Amniotic stem cell (primary cell): ENCODE results near the gene DOK7.

ENCODE experiments used
- DNase-seq: peaks from one replicate; lab custom pipeline; 2025; lab: John Stamatoyannopoulos, UW

Gene DOK7

GRCh38 chr4:3487861-3488260 lies 24.8 kb downstream of the DOK7 start:
- no peak for DNase-seq

GRCh38 chr4:3488820-3489219 lies 25.7 kb downstream of the DOK7 start:
- DNase-seq: no peak

DNA sequence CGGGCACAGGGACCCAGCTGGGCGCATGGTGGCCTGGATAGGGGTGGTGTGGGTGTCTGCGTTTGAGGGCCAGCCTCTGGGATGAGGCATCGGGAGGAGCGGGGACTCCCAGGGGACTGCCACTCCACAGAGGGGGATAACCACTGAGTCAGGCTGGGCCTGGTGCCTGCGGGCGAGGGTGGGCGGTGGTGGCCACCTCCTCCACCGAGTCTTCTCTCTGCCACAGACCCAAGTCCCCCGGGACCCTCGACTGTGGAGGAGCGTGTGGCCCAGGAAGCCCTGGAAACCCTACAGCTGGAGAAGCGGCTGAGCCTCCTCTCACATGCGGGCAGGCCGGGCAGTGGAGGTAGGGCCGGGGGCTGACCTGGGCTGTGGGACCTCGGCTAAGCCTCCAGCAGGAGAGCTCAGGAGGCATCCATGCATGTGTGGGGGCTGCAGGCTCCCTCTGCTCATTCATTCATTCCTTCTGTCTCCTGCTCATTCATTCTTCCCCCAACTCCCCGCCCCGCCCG lies 26.4 kb downstream of the DOK7 start:
- DNase-seq: no peak

DNA sequence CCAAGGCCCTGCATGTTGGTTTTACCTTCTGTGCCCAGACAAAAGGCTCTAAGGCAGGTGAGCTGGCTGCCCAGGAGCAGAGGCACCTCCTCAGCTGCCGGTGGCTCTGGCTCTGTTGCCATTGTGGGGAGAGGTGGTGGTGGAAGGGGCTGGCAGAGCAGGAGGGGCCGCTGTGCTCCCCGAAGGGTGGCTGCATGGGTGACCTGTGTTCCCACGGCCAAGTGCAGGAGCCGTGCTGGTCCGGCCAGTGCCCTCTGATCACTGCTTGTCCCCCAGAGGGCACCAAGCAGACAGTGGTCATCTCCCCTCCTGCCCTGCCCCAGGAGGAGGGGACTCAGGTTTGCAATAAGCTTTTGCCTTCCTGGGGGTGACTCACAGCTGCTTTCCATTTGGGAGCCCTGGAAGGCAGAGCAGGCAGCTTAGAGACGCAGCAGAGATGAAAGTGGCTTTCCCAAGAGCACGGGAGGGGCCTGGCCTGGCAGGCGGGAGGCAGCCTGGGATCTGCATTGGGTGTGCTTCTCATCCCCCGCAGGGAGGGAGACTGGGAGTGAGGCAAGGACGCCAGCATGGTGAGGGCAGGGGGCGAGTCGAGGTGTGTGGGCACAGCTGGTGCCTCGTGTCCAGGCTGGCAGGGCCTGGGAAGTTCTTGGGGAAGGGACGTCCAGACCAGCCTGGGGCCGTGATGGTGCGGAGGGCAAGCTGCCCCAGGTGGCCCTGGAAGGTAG lies 28.7 kb downstream of the DOK7 start:
- DNase-seq: no peak

DNA sequence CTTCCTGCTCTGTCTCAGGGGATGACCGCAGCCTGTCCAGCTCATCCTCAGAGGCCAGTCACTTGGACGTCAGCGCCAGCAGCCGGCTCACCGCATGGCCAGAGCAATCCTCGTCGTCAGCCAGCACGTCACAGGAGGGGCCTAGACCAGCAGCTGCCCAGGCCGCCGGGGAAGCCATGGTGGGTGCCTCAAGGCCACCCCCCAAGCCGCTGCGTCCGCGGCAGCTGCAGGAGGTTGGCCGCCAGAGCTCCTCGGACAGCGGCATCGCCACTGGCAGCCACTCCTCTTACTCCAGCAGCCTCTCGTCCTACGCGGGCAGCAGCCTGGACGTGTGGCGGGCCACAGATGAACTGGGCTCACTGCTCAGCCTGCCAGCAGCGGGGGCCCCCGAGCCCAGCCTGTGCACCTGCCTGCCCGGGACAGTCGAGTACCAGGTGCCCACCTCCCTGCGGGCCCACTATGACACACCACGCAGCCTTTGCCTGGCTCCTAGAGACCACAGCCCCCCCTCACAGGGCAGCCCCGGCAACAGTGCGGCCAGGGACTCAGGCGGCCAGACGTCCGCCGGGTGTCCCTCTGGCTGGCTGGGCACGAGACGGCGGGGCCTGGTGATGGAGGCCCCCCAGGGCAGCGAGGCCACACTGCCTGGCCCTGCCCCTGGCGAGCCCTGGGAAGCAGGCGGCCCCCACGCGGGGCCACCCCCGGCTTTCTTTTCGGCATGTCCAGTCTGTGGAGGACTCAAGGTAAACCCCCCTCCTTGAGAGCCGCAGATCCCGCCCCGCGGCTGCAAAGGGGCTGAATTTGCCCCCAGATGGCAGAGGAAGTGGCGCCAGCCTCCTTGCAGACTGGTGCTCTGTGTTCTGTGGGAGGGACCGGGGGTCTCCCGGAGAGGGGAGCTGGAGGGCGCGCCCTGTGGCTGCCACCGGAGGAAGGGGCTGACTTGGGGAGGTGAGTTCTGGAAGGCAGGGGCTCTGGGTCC lies 29.9 kb downstream of the DOK7 start:
- no peak for DNase-seq

- no peak for DNase-seq
Observed at GRCh38 chr4:3493720-3494461, 30.8 kb downstream of the DOK7 start.

DNA sequence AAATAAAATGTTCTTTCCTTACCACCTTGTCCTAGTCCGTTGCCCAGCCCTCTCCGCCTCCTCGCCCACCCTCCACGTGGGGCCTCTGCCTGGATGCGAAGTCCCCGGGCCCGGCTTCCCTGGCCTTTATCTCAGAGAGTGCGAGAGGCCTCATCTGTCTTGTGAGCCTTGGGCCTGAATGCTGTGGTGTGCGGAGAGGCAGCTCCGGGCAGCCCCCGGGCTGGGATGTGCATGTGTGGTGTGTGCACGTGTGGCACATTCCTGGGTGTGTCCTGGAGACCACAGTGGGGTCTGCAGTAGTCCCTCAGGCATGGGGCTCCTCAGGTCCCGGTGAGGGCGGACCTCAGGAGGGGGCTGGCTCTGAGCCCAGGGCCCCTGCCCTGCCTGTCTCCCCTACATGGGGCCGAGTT lies 31.4 kb downstream of the DOK7 start:
- no peak for DNase-seq

DNA sequence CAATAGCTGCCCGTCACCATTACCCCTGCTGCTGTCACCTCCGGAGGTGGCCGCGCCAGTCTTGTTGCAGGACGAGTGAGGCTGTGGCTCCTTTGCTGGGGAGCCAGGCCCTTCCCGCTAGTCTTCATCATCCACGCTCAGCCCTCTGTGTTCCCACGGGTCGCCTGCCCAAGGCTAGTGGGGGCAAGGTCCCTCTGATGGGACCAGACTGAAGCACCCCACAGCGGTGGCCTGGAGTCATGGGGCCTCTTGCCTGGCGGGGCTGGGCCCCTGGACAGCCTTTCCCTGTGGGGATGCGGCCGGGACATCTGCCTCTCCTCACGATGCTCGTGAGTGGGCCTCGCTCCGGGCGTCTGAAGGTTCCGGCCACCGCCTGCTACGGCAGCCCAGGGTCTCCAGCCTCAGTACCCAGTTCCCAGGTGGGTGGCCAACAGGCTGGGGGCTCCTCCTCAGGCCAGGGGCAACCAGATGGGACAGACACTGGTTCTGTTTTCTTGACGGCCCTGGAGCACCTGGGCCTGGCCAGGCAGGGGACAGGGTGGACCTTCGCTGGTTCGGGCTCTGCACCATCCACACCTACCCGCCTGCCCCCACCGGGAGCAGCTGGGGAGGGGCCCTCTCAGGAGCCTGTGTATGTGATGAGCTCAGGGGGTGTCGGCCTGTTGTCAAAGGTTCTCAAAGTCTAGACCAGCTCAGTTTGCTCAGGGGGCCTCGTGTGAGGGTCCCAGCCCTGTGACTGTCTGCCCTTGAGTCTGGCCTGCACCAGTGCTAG lies 32.3 kb downstream of the DOK7 start:
- DNase-seq: no peak

- DNase-seq: no peak
Observed at GRCh38 chr4:3496021-3496420, 32.9 kb downstream of the DOK7 start.

- DNase-seq: no peak
Observed at GRCh38 chr4:3497095-3497494, 34.0 kb downstream of the DOK7 start.

GRCh38 chr4:3497523-3498389 lies 34.6 kb downstream of the DOK7 start:
- no peak for DNase-seq

DNA sequence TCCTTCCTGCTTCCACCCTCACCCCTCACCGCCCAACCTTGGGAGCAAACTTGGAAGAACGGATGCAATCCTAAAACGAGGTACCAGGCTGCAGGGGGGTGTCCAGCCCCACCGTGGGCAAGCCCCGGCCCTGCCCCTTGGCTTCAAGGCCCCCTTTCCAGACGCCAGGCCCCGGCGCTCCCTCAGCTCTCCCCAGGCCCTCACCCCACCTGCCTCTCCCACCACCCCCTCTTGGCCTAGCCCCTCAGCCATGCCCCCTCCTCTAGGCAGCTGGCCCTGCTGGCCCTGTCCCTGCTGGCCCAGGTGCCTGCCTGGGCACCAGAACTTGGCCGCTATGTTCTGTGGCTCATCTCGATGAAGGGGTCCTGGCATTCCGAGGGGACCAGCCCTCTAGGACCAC lies 35.3 kb downstream of the DOK7 start:
- no peak for DNase-seq

DNA sequence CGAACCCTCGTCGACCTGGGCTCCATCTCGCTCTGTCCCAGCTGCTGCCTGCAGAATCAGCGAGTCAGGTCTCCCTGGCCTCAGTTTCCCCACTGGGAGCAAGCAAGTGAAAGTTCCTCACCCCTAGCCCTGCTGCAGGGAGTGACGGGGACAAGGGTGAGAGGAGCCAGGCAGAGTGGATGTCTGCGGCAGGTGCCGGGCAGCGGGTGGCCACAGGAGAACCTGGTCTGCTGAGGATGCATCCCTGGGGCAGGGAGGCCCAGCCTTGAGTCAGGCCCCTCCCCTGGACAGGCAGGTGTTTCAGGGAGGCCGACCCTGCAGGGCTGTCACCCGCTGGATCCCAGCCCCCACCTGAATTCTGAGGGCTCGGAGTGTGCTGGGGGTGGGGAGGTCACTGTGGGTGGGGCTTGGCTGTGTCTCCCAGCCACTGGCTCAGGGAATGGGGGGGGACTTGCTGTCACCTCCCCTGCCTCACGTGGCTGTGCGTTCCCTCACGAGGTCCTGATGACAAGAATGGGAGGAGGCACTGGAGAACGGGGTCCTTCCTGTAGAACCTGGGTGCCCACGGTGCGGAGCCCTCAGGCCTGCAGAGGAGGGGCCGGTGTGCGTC lies 35.9 kb downstream of the DOK7 start:
- DNase-seq: no peak

GRCh38 chr4:3499710-3500109 lies 36.6 kb downstream of the DOK7 start:
- no peak for DNase-seq

DNA sequence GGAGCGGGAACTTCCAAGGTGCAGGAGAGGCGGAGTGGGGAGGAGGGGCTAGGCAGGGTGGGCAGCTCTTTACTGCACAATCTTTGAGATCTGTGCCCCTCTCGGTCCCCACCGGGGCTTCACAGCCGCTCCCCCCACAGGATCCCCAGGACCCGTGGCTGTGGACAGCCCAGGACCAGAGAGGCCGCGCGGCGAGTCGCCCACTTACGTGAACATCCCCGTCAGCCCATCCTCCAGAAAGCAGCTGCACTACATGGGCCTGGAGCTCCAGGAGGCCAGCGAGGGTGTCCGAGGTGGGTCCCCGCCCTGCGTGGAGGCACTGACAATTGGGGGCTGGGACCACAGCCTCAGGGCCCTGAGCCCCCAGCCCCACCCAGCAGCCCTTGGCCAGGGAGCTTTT lies 37.0 kb downstream of the DOK7 start:
- DNase-seq: no peak

DNA sequence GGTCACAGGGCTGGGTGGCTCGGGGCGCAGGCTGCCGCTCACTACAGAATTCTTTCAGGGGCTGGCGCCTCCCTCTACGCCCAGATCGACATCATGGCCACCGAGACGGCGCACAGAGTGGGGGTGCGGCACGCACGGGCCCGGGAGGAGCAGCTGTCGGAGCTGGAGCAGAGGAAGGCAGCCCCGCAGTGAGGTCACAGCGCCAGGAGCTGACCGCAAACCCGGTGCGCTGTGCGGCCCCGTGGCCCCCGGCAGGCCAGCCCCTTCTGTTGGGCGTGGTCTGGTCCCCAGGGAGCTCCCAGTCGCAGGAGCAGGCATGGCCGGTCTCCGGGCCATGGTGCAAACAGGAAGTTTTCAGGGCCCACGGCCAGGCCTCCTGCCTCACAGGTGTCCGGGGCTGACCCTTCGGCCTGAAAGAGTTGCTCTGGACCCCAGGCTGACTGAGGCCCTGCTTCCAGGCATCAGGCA lies 37.6 kb downstream of the DOK7 start:
- no peak for DNase-seq

DNA sequence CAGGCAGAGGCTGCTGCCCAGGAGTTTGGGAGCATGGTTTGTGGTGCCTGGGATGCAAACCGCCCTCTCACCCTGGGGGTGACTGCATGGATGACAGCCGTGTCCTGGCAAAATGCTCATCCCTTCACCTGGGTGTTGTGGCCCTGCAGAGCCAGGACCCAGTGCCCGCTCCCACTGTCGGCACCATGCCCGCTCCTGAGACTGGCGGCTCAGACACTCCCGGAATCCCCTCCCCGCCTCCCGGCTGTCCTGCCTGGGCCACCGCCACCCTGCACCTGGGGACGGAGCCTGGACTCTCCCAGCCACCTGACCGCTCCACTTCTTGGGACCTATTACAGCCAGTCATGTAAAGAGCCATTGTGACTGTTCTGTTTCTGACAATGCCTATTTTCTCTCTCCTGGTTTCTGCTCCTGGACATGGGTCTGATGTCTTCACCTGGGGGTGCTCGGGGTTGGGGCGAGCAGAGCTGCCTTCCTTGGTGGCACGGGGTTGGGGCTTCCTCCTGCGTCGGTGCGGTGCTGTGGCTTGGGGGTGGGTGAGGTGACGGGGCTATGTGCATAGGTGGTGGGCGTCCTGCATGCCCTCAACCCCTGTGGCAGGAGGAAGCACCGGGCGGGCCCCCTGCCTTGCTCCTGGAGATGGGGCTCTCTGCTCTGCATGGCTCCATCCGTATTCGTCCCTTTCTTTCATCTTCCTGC lies 38.2 kb downstream of the DOK7 start:
- no peak for DNase-seq

GRCh38 chr4:3501825-3502425 lies 38.8 kb downstream of the DOK7 start:
- DNase-seq: no peak
